Sigmoid colon (tissue), 7 donors: ENCODE measurements around the gene SPRY4. TPM values are rescaled to one million over a fixed set of nuclear protein-coding genes. Genes with fewer than 3 reads are reported as not detected.

ENCODE experiments used
- DNase-seq: peaks from one replicate; pipeline ENCODE4 v3.0.0-alpha.2; 2019
- H3K27ac ChIP-seq, 4 donors: fragments of 200-600 bp; sonication (generic); one replicate each; pipeline ENCODE4 v1.5.1; 2016 to 2019; ENCODE audit warnings: mild to moderate bottlenecking in 1 of 4
- H3K27me3 ChIP-seq, 3 donors: fragments of 200-600 bp; sonication (generic); one replicate each; pipeline ENCODE4 v1.5.1; 2019; ENCODE audit warnings: mild to moderate bottlenecking in 1 of 3
- H3K36me3 ChIP-seq, 4 donors: fragments of 200-600 bp; sonication (generic); one replicate each; pipeline ENCODE4 v1.5.1; 2016 to 2019
- H3K4me1 ChIP-seq, 4 donors: fragments of 200-600 bp; sonication (generic); one replicate each; pipeline ENCODE4 v1.5.1; 2017 to 2019
- H3K4me3 ChIP-seq, 4 donors: fragments of 200-600 bp; sonication (generic); one replicate each; pipeline ENCODE4 v1.5.1; 2017 to 2019; ENCODE audit warnings: mild to moderate bottlenecking in 2 of 4, moderate library complexity in 1 of 4
- H3K9me3 ChIP-seq, 4 donors: fragments of 200-600 bp in 3 of 4; sonication (generic) in 3 of 4; one replicate each; pipeline versions ENCODE4 v1.5.1 to v1.6.1; 2013 to 2019
- EP300 ChIP-seq, 4 donors: sonication (generic); formaldehyde crosslinking; IDR thresholded peaks; one replicate each; pipeline ENCODE4 v1.6.1; 2017; ENCODE audit warnings: antibody characterized with exemption in 4 of 4
- POLR2A ChIP-seq, 2 donors: fragments of 450-650 bp; IDR thresholded peaks; one replicate each; pipeline ENCODE4 v1.6.1; 2016; ENCODE audit warnings: antibody characterized with exemption in 2 of 2, mild to moderate bottlenecking in 2 of 2, moderate library complexity in 2 of 2
- POLR2AphosphoS5 ChIP-seq, 4 donors: sonication (generic); formaldehyde crosslinking; IDR thresholded peaks; one replicate each; pipeline ENCODE4 v1.6.1; 2017; ENCODE audit warnings: antibody characterized with exemption in 4 of 4
- WGBS, 2 donors: extraction: QIAGEN DNeasy Blood & Tissue Kit; methylation state at CpG; one replicate each; pipeline ENCODE4 v1.1.7; 2013; 5-methylcytosine and 5-hydroxymethylcytosine counted together
- intact Hi-C: fragments of 100-400 bp; cut with DNase I; formaldehyde crosslinking; loops from one replicate; pipeline ENCODE4 v1.15.1; 2023
- polyA plus RNA-seq, 3 donors: library from polyadenylated mRNA; stranded (reverse); fragments of 200-250 nt; gene quantifications; one replicate each; pipeline ENCODE4 v1.2.3, GENCODE V29; 2013
- small RNA-seq, 3 donors: library from RNA; depleted of rRNA; stranded (forward); fragments of <200 nt; gene quantifications; one replicate each; pipeline ENCODE3, GENCODE V24; 2016
- total RNA-seq, 4 donors: library from RNA; depleted of rRNA; stranded (reverse); fragments of >200 nt; gene quantifications; one replicate each; pipeline ENCODE4 v1.1.0, GENCODE V29; 2016
- TF ChIP-seq, protein P1 (sequence below), 4 experiments: fragments of 450-650 bp in 3 of 4; fragments of 200-600 bp in 1 of 4; IDR thresholded peaks; one replicate each; pipeline ENCODE4 v1.5.1; 2016 to 2019; ENCODE audit warnings: antibody characterized with exemption in 4 of 4, mild to moderate bottlenecking in 3 of 4, moderate library complexity in 2 of 4
- donor health status: healthy with polysubstance abuse.
- donor health status: Bipolar disorder and iron deficiency.
- donor health status: healthy.

The SPRY4 gene
- total and polyA plus RNA-seq, 7 donors, result 1.8 to 15.7 (median 8.6) TPM

DNA sequence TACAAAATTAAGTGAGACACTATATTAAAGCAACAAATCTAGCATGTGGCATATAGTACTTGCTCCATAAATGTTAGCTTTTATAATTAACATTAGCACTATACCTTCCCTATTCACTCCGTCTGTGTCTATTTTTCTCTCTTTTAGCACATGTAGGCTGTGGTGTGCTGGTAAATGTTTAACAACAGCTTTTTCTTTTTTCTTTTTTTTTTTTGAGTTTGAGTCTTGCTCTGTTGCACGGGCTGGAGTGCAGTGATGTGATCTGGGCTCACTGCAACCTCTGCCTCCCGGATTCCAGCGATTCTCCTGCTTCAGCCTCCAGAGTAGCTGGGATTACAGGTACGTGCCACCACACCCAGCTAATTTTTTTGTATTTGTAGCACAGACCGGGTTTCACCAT is 62.1 kb downstream of the SPRY4 start:
- Histone ChIP-seq H3K4me1 (no peaks in the 10 kb centered on the region), H3K36me3 (no peaks in the 10 kb centered on the region), H3K9me3 (no peaks in the 10 kb centered on the region), H3K4me3 (no peak overlapping the region), H3K27me3 (no peaks in the 10 kb centered on the region), H3K27ac (no peak overlapping the region)
- no peak for TF ChIP-seq POLR2A (IDR thresholded peaks at IDR 0.05)
- TF ChIP-seq, protein P1, sequence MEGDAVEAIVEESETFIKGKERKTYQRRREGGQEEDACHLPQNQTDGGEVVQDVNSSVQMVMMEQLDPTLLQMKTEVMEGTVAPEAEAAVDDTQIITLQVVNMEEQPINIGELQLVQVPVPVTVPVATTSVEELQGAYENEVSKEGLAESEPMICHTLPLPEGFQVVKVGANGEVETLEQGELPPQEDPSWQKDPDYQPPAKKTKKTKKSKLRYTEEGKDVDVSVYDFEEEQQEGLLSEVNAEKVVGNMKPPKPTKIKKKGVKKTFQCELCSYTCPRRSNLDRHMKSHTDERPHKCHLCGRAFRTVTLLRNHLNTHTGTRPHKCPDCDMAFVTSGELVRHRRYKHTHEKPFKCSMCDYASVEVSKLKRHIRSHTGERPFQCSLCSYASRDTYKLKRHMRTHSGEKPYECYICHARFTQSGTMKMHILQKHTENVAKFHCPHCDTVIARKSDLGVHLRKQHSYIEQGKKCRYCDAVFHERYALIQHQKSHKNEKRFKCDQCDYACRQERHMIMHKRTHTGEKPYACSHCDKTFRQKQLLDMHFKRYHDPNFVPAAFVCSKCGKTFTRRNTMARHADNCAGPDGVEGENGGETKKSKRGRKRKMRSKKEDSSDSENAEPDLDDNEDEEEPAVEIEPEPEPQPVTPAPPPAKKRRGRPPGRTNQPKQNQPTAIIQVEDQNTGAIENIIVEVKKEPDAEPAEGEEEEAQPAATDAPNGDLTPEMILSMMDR (IDR thresholded peaks at IDR 0.05), result no peak
- TF ChIP-seq POLR2AphosphoS5 (IDR thresholded peaks at IDR 0.05), result no peak
- TF ChIP-seq EP300 (IDR thresholded peaks at IDR 0.05), result no peak
- 88 to 94% methylated on average over 6 of the region's 6 CpGs for WGBS, 2 donors
- intact Hi-C loops, result no loop called here
- no peak for DNase-seq

Small RNA genes lying within 50 kb of the gene (small RNA-seq; reads per million reads assigned to genes)
- gene RF02038, result 0 reads per million in 3 donors
- gene RF02039, result 0 reads per million in 3 donors

Other genes with a start within 250 kb of the SPRY4 start
- 10 to 100 TPM; 47.8 to 88.5 (median 64.0) TPM for gene NDFIP1, start 216.2 kb downstream of the SPRY4 start, total RNA-seq
- gene NDFIP1, start 216.2 kb downstream of the SPRY4 start, polyA plus RNA-seq, result 10 to 100 TPM; 20.3 to 34.3 (median 21.6) TPM